NCI-H460 (cell line): ENCODE measurements around the gene KCNIP4. TPM values are rescaled to one million over a fixed set of nuclear protein-coding genes. Genes with fewer than 3 reads are reported as not detected.
"Not testable (repeated sequence)": the region's sequence is repeated elsewhere in the genome, so short reads cannot be mapped to it uniquely, and the experiment has no call there.

Experiments
- DNase-seq: peaks from one replicate; pipeline ENCODE4 v3.0.0-alpha.2; 2016; ENCODE audit warnings: low read depth; ENCODE audit errors: extremely low read depth
- total RNA-seq: library from RNA; depleted of rRNA; stranded (reverse); fragments of >200 nt; shearing (Covaris generic); gene quantifications from 2 replicates; pipeline ENCODE4 v1.2.3, GENCODE V29; 2014

Gene KCNIP4
- total RNA-seq, 1 experiment from 2014 or later = not detected

DNA sequence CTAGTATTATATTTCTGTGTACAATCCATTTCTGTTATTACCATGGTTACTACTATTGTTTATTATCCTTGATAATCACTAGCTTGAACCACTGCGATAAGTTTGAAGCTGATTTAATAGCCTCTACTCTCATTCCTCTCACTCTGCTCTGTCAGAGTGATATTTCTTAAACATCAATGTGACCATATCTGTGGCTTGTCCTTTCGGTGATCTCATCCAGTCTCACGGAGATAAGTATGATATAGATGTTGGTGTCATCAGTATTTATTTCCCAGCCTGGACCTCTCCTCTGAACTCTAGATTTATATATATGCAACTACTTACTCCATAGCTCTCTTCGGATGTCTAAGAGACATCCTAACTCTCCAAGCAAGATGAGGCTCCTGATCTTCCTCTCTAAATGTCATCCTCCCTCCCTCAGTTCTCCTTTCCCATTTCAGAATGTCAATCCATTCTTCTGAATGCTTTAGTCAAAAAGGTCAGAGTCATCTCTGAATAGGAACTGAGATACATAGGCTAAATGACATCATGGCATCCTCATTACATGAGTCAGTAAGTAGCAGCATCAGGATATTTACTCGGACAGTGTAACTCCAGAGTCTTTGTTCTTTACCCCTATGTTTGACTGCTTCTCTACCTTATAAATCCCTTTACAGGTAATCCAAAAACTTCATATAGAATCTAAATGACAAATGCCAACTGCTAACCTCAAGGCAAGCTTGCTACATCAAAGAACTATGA, 1118.8 kb downstream of the KCNIP4 start:
- no peak for DNase-seq

DNA sequence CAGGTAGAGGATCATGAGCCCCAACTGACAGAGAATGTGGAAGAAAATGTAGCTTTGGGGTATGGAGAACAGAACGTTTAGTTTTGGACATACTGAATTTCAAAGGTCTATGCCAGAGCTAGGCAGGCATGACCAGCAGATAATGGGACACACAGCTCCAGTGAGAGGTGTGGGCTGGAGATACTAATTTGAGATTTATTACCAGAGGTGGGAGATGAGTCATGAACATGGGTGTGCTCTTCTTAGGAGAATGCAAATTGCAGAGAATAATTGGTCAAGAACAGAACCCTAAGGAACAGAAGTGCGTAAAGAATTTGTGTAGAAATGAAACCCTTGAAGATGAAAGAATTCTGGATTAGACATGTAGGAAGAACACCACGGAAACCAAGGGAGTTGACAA, 1123.1 kb downstream of the KCNIP4 start:
- DNase-seq = no peak

DNA sequence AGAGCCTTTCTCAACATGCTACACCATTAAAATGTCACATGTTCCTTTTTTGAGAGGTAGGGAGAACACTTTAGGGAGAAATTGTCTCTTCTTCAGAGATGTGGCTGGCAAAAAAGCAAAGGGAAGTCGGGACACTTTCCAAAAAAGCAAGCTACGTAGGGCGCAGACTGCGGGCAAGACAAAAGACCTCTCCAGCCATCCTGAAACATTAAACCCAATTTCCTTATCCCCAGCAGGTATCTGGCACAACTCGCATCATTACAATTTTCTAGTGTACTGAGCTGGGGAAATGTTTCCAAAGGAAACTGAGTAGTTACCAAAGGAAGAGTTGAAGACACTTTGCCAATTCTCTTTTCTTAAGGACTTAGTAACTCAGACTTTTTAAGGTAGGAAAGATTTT, 1132.3 kb downstream of the KCNIP4 start:
- DNase-seq = no peak

DNA sequence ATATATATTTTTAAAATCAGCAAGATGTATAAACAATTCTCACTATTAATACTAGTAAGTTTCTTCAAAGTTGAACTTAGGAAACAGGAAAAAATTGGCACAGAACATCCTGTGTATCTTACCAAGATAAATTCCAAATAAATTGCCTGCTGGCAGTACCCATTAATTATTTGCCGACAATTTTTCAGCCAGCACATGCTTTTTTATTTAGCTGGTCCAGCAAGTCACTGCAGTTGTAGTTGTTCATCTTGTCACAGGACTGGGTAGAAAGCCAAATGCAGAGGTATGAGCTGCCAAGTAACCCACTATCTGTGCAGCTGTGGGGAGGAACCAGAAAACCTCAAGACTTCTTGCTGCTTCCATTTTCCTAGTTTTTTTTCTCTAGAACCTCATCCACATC, 1134.9 kb downstream of the KCNIP4 start:
- no peak for DNase-seq

DNA sequence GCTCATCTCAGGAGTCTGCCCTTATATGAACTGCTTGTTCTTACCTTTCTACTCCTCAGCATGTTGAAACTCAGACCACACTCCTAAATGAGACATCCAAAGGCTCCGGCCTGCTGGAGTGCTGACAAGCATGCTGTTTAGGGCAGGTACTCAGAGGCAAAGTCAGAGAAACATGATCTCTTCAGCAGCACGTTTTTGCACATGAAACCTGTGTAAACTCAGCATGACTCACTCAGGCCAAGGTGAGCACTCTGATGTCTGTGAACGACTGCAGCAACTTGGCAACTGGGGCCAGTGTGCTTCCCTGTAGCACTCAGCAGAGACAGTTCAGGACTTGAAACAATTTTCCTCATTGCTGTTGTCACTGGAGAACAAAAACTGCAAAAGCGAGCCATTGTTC, 1138.8 kb downstream of the KCNIP4 start:
- no peak for DNase-seq

DNA sequence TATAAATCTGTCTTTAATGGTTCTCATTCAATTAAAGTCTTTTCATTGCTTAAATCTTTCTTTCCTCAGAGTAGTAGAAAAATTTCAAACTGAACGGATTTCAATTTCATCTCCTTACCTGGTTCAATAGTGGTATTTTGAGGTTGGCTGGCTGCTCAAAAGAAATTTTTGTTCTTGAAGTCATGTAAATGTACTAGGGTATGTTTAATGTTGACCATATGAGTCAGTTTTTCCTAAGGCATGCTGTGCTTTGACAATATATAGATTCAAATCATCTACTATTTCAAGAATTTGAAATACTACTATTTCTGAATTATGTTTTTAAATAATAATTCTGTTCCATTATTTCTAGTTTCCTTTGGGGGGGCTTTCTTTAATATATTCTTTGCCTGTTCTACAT, 1142.9 kb downstream of the KCNIP4 start:
- DNase-seq = no peak

DNA sequence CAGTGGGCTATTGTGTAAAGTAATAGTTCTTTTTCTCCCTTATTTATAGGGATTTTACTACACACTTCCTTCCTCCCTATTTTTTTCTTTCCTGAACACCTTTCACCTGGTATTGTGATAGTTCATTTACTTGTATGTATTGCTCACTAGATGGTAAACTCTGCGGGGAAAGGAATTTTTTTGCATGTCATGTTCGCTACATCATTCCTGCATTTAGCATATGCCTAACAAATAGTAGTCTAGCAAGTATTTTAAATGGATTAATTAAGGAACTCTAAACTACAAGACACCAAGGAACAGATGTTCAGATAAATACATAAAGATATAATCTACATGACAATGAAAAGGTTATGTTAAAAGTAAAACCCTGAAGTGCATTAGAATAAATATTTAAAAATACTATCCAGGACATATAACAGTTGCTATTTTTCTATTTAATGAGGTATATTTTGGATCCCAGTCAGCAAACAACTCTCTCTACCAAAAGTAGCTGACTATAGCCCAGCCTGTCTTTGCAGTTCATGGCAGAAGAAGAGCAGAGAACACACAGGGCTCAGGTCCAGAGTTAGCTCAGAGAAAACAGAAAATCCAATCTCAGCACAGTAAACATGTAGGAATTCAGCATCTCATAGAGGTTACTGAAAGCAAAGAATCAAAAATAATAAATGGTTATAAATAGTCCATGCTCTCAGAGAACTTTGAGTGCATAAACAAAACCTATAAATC, 1160.5 kb downstream of the KCNIP4 start:
- DNase-seq = no peak

DNA sequence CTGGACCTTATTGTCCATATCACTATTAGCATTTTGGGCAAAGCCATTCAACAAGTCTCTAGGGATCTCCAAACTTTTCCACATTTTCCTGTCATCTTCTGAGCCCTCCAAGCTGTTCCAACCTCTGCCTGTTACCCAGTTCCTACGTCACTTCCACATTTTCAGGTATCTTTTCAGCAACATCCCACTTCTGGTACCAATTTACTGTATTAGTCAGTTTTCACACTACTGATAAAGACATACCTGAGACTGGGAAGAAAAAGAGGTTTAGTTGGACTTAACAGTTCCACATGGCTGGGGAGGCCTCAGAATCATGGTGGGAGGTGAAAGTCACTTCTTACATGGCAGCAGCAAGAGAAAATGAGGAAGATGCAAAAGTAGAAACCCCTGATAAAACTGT, 1165.4 kb downstream of the KCNIP4 start:
- not testable (repeated sequence) for DNase-seq

DNA sequence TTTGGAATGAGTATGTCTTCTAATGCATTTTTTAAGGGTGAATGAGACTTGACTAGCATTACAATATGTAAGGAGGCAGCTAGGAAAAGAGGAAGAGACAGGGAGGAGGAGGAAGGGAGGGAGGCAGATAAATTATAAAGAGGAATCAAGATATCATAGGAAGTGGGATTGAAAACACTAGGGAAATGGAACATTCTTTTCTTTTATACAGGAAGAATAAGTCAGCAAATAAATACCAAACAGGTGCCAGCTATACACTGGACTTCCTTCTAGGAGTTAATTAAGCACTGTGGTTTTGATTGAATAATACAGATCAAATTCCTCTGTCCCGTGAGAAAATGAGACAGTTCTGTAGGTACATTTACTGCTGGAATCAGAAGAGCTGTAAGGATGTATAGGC, 1169.7 kb downstream of the KCNIP4 start:
- DNase-seq = no peak

DNA sequence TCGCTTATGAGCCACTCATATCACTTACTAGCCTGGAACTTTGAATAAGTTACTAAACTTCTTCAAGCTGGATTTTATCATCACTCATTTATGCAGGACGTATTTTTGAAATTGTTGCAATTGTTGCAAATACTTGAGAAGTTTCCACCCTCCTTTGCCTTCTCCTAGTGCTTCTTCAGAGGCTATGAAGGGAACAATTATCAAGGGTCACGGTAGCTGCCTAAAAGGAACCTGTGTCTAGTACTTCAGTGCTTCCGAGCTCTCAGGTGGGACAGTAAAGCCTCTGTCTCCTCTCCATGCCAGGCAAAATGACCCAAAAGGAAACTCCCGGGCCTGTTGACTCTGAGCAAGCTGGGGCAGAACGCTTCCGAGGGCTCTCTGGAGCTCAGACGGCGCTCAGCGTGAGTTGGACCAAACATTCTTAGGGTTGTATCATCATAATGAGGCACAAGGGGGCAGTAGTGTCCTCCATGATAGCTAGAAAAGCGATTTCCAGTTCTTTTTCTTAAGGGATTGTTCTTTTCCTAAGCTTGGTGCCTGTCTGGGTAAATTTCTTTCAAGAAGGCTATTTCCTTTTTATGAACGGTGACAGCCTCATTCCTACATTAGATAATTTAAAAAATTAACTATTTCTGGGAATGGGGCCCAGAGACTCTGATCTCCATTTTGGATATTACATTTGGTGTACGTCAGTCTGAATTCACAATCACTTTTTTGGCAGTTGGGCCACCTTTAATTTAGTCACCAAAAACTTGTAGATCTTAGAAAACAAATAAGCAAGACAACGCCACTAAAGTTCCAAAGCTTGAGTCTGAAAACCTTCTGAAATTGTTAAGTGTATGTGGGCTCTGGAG, 1175.2 kb downstream of the KCNIP4 start:
- DNase-seq = peak; percentile 30

DNA sequence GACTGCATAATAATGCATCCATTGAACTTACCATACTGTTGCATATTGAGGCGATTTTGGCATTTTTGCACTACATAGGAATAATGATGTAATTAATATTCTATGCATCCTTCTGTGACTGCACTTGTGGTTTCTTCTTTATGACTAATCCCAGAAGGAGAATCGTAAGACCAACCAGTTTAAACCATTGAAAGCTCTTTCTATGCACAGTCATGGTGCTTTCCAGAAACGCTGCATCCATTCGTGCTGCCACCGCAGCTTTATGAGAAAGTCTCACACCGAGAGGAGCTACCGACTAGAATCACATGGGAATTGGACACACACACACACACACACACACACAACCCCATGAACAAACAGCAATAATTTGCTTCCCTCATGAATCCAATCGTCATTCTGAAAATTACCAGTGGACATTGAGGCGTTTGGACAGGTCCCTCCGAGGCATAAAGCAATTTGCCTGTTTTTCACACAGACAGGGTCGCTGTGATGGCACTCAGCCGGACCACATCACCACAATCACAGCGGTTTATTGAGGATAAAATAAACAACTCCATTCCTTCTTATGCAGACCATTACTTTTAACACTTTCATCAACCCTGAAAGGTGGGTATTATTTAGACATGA, 1184.1 kb downstream of the KCNIP4 start:
- DNase-seq = no peak

DNA sequence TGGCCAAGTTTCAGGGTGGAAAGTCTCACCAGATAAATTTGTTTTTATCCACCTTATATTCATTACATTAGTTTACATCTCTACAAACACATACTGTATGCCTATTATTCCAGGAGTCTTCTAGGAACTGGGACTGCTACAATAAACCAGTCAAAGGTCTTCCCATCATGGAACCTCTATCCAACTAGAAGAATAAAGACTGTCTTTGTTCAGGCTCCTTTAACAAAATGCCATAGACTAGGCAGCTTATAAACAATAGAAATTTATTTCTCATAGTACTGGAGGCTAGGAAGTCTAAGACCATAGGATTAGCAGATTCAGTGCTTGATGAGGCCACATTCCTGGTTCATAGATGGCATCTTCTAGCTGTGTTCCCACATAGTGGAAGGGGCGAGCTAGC, 1186.7 kb downstream of the KCNIP4 start:
- DNase-seq = no peak

DNA sequence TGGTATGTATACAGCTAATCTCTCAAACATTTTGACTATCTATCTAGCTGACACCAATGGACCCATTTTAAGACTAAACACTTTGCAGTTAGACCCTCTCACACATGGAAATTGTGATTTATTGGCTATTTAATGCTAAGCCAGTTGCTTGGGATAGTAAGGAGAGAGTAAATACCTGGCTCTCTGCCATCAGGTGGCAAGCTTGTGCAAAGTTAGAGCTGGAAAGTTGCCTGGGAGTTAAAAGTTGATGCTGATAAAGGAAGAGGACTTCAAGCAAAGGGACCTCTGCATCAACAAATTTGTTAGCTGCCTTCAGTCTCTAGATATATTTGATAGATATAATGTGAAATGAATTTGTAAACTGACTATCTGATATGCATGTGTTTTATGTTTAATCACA, 1187.2 kb downstream of the KCNIP4 start:
- no peak for DNase-seq

DNA sequence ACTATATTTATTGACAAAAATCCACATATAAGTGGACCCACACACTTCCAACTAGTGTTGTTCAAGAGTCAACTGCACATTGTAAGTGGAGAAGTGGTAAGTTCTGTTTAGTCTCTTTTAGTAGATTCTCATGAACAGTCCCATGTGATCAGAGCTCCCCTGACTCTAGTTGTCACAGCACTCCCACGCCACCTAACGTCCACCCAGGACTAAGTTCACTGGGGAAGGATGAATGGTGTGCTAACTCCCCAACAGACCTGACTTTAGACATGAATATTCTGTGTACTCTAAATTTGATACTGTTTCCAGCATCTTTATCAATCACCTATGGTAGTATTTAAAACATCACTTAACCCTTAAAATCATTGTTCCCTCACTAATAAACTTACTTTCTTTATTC, 1188.5 kb downstream of the KCNIP4 start:
- DNase-seq = peak; percentile 2

DNA sequence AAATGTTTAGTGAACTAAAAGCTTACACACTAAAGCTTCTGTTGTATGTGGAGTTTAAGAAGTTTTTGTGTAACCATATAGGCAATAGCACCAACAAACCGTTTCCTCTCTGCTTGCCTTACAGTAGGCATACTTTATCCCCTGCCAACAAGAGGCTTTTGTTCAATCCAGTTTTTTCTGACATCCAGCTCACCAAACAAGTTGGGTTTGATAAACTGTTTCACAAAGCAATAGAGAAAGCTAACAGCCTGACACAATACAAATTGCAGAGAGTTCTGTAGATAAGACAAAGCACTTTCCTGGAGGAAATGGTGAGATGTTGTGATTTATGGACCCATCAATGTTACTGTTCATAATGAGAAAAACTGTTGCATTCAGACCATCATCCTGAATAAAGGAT, 1194.5 kb downstream of the KCNIP4 start:
- no peak for DNase-seq

DNA sequence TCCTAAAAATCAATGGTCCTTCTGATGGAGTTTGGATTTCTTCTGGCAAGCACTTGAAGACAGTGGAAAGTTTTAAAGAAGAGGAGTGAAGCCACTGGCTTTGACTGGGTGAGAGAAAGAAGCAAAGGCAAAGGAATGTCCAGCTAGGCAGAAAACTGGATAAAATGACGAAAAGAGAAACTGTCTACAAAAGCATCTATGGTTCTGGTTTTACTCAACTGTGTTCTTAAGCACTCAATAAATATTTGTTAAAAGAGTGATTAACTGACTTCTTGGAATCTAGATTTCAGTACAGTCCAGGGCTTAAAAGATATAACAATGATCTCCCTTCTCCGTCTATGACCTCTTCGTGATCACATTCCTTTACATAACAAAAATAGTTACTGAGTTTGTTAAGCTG, 1195.9 kb downstream of the KCNIP4 start:
- no peak for DNase-seq

DNA sequence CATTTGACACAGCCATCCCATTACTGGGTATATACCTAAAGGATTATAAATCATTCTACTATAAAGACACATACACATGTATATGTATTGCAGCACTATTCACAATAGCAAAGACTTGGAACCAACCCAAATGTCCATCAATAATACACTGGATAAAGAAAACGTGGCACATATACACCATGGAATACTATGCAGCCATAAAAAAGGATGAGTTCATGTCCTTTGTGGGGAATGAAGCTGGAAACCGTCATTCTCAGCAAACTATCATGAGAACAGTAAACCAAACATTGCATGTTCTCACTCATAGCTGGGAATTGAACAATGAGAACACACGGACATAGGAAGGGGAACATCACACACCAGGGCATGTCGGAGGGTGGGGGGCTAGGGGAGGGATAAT, 1202.6 kb downstream of the KCNIP4 start:
- not testable (repeated sequence) for DNase-seq

DNA sequence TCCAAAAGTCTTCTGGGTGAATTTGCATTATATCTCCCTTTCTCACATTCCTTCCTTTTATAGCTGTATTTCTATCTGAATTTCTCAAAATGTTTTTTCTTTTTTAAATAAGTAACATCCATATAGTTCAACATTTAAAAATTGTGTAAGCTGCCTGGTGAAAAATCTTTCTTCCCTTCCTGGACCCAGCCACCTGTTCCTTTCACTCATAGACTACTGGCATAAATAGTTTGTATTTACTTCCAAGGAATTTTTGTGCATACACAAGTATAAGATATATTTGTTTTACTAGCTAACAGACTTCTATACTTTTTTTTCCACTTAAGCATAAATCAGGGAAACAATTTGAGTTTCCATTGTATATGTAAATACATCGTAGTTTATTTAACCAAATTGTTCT, 1212.6 kb downstream of the KCNIP4 start:
- no peak for DNase-seq

DNA sequence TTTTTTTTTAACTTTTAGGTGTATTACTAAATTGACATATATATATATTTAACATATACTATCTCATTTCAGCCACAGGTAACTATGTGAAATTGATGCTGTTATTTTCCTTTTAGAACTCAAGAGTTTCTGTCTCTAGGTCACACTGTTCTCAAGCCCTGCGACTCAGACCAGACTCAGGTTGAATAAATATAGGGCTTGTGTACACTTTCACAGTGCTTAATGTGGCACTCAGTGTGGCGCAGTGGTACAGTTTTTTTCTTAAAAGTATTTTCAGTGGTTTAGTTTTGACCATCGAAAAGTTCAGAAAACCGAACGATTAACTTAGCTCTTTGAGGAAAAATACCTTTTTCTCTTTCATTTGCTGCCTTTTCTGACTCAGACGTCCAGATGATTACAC, 1223.7 kb downstream of the KCNIP4 start:
- DNase-seq = no peak

DNA sequence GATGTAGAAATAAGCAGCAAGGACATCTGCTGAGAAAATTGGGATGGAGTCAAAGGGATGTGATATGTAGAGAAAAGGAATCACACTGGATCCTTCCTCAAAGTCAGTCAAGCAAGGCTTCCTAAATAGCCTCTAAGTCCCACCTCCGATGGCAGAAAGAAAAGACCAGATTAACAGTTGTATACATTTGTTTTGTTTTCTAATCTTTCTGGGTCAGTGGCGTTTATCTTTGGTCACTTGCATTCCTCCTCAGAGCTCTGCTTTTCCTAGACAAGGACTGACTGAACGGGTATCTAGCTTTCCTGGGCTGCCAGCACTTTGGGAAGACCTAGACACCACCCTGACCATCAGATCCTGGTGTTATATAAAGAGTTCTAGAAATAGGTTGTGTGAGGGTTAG, 1225.1 kb downstream of the KCNIP4 start:
- DNase-seq = no peak

DNA sequence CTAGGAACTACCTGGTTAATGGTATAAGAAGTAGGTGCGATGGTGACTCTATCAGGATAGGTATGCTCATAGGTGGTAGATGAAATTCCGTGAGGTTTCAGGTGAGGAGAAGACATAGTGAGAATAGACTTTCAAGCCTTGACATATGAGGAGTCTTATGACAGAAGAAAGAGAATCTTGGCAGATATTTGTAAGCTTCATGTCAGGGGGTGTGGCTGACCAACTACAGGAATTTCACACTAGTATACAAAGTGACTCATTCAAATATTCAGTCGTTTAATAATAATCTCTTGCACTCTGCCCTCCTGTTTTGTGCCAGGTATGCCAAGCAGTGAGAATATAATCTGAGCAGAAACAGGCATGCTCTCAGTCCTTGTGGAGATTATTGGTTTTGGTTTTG, 1225.6 kb downstream of the KCNIP4 start:
- DNase-seq = peak; percentile 51
